Measurements from ENCODE around the gene PCDH9. TPM values are rescaled to one million over a fixed set of nuclear protein-coding genes. Genes with fewer than 3 reads are reported as not detected.

The PCDH9 gene
- total and polyA plus RNA-seq, 2 experiments from 2014 or later: 0.31 to 0.52 TPM

- TF ChIP-seq, protein P1, sequence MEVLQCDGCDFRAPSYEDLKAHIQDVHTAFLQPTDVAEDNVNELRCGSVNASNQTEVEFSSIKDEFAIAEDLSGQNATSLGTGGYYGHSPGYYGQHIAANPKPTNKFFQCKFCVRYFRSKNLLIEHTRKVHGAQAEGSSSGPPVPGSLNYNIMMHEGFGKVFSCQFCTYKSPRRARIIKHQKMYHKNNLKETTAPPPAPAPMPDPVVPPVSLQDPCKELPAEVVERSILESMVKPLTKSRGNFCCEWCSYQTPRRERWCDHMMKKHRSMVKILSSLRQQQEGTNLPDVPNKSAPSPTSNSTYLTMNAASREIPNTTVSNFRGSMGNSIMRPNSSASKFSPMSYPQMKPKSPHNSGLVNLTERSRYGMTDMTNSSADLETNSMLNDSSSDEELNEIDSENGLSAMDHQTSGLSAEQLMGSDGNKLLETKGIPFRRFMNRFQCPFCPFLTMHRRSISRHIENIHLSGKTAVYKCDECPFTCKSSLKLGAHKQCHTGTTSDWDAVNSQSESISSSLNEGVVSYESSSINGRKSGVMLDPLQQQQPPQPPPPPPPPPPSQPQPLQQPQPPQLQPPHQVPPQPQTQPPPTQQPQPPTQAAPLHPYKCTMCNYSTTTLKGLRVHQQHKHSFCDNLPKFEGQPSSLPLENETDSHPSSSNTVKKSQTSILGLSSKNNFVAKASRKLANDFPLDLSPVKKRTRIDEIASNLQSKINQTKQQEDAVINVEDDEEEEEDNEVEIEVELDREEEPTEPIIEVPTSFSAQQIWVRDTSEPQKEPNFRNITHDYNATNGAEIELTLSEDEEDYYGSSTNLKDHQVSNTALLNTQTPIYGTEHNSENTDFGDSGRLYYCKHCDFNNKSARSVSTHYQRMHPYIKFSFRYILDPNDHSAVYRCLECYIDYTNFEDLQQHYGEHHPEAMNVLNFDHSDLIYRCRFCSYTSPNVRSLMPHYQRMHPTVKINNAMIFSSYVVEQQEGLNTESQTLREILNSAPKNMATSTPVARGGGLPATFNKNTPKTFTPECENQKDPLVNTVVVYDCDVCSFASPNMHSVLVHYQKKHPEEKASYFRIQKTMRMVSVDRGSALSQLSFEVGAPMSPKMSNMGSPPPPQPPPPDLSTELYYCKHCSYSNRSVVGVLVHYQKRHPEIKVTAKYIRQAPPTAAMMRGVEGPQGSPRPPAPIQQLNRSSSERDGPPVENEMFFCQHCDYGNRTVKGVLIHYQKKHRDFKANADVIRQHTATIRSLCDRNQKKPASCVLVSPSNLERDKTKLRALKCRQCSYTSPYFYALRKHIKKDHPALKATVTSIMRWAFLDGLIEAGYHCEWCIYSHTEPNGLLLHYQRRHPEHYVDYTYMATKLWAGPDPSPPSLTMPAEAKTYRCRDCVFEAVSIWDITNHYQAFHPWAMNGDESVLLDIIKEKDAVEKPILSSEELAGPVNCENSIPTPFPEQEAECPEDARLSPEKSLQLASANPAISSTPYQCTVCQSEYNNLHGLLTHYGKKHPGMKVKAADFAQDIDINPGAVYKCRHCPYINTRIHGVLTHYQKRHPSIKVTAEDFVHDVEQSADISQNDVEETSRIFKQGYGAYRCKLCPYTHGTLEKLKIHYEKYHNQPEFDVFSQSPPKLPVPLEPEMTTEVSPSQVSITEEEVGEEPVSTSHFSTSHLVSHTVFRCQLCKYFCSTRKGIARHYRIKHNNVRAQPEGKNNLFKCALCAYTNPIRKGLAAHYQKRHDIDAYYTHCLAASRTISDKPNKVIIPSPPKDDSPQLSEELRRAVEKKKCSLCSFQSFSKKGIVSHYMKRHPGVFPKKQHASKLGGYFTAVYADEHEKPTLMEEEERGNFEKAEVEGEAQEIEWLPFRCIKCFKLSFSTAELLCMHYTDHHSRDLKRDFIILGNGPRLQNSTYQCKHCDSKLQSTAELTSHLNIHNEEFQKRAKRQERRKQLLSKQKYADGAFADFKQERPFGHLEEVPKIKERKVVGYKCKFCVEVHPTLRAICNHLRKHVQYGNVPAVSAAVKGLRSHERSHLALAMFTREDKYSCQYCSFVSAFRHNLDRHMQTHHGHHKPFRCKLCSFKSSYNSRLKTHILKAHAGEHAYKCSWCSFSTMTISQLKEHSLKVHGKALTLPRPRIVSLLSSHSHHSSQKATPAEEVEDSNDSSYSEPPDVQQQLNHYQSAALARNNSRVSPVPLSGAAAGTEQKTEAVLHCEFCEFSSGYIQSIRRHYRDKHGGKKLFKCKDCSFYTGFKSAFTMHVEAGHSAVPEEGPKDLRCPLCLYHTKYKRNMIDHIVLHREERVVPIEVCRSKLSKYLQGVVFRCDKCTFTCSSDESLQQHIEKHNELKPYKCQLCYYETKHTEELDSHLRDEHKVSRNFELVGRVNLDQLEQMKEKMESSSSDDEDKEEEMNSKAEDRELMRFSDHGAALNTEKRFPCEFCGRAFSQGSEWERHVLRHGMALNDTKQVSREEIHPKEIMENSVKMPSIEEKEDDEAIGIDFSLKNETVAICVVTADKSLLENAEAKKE (CRISPR knock-in tag; IDR thresholded peaks at IDR 0.05): no peak
- TF ChIP-seq ZNF114 (CRISPR knock-in tag; IDR thresholded peaks at IDR 0.05) (no peak), CTCF (conservative IDR thresholded peaks at IDR 0.05; ENCODE audit: low read depth in 2 of 2) (no peak), EZH2phosphoT487 (IDR thresholded peaks at IDR 0.05; ENCODE audit: unreplicated experiment) (no peak), POLR2AphosphoS5 (IDR thresholded peaks at IDR 0.05; ENCODE audit: low read depth) (no peak), ETS1 (IDR thresholded peaks at IDR 0.05) (no peak), ZNF331 (CRISPR knock-in tag; IDR thresholded peaks at IDR 0.05; ENCODE audit: low read depth) (no peak), CREB1 (CRISPR knock-in tag; IDR thresholded peaks at IDR 0.05; ENCODE audit: low read depth) (no peak), JUNB (IDR thresholded peaks at IDR 0.05; ENCODE audit: unreplicated experiment) (no peak), EZH2 (IDR thresholded peaks at IDR 0.05; ENCODE audit: low read depth, unreplicated experiment) (no peak), STAT1 (IDR thresholded peaks at IDR 0.05; ENCODE audit: unreplicated experiment) (no peak), NANOG (IDR thresholded peaks at IDR 0.05; ENCODE audit: borderline replicate concordance) (no peak)
Measured at GRCh38 chr13:66617786-66618185, 612.4 kb downstream of the PCDH9 start (continued).

Measured in GM23338 (cell line).